Activated naive CD4-positive, alpha-beta T cell treated with anti-CD3 and anti-CD28 coated beads, Interleukin-2, amount 50 U/mL, for 16 hours (primary cell): ENCODE measurements around the gene MTM1.

ENCODE experiments used
- DNase-seq: peaks from one replicate; pipeline ENCODE4 v3.0.0-alpha.2; 2020

The MTM1 gene

DNA sequence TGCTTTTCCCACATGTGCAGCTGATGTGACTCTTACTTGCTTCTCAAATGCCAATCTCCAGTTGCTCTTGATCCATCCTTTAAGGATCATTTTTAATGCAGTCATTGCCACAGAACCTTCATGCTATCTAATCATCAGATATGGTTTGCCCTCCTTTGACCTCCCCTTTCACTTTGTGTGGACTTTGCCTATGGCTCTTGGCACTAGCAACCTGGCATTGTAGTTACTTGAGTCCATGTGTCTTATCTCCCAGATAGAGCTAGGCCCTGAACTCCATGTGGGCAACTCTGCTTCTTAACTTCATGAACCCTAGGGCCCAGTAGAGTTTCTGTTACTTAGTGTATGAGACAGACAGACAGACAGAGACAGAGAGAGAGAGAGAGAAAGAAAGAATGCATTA lies 41.6 kb downstream of the MTM1 start:
- no peak for DNase-seq

DNA sequence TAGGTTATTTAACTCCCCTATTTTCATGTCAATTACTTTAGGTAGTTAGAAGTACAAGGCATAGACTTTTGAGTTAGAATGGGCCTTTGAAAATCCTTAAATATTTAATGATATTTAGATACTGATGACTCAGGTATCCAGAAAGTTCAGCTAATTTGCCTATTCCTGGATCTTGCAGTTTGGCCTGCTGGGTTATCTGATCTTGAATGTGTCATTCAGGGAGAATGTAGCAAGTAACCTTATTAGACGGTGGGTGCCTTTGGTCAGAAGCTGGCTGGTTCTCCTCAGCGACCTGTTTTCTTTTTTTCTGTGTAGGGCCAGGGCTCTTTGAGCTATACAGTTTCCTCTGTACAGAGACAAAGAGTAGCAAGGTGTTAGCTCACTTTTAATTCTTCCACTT lies 42.0 kb downstream of the MTM1 start:
- no peak for DNase-seq

DNA sequence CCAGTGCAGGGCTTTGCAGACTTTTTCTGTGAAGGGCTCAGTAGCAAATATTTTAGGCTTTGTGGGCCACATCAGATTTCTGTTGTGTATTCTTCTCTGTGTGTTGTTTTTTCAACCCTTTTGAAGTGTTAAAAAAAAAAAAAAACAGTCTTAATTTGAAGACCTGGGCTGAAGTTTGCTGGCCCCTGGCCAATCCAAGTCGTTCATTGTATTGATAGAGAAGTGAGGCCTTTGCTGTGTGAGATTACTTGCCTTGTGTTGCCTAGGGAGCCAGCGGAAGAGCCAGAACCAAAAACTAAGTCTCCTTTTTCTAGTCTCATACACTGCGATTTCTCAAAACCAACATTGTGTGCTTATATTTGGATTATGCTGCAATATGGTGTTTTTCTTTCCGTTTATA lies 46.9 kb downstream of the MTM1 start:
- no peak for DNase-seq

- no peak for DNase-seq
Observed at GRCh38 chrX:150616179-150616862, 47.9 kb downstream of the MTM1 start.

- no peak for DNase-seq
Observed at GRCh38 chrX:150616863-150617198, 48.4 kb downstream of the MTM1 start.

DNA sequence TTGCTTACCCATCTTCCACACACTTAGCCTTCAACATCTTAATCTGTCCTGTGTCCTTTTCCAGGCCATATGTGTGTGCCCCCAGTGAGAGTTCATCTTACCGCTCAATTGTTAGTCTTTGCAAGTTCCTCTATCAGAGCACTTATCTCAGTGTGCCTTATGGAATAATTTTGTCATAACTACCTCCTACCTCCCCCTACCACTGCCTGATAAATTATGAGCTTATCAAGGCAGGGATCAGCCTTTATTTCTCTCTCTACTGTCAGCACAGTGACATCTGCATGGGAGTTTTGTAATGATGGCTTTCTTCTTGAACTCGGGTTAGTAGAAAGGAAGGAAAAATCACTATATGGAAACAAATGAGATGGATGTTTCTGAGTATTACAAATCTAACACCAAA lies 53.2 kb downstream of the MTM1 start:
- DNase-seq, result no peak

DNA sequence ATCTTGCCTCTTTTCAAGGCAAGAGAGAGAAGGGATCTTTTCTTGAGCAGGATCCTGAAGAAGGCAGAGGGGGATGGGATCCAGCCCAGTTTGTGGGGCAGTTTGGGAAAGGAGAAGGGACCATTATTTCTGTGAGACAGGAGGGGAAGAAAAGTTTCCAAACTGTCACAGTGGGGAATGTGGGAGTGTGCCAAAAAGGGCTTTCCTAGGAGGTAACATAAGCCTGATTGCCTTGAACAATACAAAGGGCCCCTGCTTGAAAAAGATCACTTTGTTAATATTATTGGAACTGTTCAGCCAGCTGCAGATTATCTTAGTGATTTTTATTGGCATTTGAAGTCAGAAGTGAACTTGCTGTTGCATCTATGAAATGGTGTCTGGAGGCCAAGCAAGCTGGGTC lies 55.2 kb downstream of the MTM1 start:
- no peak for DNase-seq

DNA sequence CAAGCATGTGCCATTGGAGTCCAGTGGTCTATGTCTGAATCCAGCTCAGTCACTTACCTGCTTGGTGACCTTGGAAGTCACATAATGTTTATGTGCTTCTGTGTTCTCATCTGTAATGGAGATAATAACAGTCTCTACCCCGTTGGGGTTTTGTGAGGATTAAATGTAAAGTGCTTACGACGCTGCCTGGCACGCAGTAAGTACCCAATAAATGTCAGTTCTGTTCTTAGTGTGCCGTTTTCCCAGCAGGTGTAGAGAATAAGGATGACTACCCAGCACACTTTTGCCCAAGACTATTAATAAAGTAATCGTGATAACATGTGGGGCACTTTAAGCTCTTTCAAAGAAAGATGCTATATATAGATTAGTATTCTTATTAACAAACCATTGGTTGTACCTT lies 56.7 kb downstream of the MTM1 start:
- DNase-seq, result no peak

DNA sequence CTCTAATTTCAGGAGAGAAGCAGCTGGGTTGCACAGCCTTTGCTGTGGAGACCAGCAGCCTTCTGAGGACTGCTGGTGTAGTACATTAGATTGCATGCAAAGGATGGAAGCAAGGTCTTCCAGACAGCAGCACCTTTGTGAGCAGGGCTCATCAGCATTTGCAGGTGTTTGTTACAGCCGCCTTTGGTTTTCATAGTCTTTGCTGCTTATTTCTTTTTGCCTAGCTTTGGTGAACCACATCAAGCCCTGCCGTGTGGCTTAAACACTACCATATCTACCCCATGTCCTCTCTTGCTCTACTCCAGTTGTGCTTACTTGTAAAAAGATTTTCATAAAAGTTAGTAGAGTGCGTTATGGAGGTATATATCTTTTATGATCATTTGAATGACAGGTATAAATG lies 57.5 kb downstream of the MTM1 start:
- no peak for DNase-seq

DNA sequence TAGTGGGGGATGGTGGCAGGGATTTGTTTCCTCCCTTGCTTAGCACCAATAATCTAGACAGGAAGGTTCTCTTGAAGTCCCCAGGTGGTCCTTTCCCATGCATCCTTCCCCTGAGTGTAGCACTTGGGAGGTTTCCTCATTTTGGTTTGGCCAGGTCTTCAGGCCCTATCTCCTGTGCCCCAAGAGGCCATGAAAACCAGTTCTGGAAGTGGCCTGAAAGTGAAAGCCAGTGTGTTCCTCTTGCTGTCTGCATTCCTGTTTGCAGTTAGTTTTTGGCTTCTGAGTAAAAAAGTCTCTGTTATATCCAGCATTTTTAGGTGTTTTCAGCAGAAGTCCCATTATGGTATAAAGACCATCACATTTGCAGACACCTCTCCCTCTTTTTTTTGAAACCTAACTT lies 59.5 kb downstream of the MTM1 start:
- DNase-seq, result no peak

GRCh38 chrX:150635952-150636351 lies 67.5 kb downstream of the MTM1 start:
- no peak for DNase-seq

GRCh38 chrX:150642423-150642822 lies 74.0 kb downstream of the MTM1 start:
- DNase-seq, result no peak

GRCh38 chrX:150643271-150643670 lies 74.8 kb downstream of the MTM1 start:
- no peak for DNase-seq

DNA sequence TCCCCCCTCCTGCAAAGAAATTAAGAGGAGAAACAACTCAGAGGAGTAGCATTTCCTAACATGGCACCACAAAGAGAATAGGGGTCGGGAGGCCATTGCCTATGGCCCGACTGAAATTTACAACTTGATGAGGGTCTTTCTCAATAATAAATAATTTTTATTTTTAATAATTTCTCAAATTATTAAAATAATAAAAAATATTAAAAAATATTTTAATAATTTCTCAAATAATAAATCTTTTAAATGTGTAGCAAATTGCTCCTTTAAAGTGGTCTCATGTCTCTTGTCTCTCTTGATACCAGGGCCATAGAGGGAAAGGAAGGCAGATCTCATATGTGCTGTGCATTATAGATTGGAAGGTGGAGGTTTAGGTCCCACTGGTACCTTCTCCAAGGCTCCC lies 75.5 kb downstream of the MTM1 start:
- DNase-seq, result no peak

- no peak for DNase-seq
Observed at GRCh38 chrX:150644422-150644821, 76.0 kb downstream of the MTM1 start.

DNA sequence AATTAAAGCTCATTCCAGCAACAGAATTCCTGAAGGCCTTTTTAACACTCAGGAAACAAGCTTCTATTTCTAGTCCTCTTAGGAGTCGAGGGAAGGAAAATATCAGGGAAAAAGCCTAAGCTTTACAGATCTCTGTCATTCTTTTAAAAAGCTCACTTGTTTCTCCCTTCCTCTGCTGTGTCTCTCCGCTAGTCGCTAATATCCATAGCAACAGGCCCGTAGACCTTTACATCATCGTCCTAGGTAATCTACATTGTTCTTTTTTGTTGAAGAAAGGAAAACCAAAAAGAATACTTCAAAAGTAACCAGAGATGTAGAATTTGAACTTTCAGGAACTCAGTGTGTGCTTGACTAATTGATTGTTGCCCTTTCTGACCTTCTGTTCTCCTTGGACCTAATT lies 78.9 kb downstream of the MTM1 start:
- no peak for DNase-seq

GRCh38 chrX:150648296-150648940 lies 80.0 kb downstream of the MTM1 start:
- DNase-seq, result no peak

DNA sequence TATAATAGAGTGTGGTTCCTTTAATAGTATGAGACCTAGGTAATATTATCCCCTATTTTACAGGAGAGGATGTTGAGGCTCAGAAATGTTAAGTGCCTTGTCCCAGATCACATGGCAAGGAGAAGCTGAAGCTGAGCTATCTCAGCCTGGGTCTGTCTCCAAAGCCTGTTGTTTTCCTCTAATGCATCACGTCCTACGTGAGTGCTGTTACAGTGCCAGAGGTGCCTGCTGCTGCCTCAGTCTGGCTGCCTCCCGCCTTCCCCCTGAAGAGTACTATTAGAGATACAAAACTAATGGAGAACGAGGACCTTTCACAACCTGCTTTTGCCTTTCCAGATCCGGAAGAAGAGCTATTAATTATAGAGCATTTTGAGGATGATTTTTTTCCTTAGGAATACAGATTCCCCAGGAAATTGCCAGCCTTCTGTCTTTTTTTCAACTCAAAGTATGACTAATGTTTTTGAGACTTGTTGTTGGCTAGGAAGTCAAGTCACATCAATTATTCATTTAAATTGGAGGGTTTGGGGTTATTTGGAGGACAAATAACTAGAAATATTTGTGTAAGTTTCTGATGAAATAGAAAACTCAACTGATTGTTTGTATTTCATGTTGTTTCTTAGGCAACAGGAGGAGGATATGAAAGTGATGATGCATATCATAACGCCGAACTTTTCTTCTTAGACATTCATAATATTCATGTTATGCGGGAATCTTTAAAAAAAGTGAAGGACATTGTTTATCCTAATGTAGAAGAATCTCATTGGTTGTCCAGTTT lies 80.9 kb downstream of the MTM1 start:
- no peak for DNase-seq

GRCh38 chrX:150651906-150652305 lies 83.5 kb downstream of the MTM1 start:
- no peak for DNase-seq

DNA sequence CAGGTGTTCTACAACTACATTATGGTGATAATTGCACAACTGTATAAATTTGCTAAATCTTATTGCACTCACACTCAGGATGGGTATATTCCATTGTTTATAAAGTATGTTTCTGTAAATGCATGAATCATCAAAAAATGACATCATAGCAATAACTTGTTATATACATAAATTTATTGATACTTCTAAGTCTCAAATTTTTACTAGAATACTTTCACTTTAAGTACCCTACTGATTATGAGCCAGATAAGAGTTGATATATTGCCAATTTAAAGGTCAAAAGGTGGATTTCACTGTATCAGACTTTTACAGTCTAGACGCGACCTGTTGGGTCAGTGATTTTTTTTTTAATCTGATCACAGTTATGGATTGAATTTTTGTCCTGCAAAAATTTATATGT lies 87.4 kb downstream of the MTM1 start:
- no peak for DNase-seq

DNA sequence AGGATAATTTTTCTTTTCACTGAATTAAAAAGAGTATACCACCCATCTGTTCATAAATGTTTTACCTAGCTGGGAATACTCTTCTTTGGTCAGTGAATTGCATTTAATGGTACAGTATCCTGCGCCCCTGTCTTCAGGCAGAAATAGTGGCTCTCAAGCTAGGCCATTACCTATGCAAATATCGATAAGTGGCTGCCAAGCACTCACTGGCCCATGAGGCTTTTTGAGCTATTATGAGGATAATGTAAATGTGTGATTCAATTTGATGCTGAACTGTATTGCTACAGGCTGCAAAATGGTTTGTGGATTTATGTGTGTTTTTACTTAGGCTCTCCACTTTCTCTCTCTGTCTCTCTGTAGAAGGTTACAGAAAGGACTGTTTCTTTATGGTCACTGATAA lies 94.7 kb downstream of the MTM1 start:
- no peak for DNase-seq

DNA sequence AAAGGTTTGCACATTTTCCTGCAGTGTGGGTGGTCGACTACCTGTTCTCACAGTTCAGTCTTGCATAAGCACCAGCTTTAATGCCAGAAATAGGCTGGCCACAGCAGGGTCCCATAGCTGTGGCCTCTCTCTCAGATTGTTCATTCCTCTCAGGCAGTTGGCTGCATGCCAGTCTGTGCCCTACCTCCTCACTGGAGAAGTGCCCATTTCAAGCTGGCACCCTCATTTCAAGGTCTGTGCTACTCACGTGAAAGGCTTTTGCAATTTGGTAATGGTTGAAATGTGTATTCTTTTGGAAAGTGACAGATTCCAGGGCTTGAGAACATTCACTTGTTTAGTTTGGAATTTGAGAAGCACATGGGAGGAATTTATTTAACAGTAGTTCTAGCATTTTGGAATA lies 95.9 kb downstream of the MTM1 start:
- DNase-seq, result no peak

DNA sequence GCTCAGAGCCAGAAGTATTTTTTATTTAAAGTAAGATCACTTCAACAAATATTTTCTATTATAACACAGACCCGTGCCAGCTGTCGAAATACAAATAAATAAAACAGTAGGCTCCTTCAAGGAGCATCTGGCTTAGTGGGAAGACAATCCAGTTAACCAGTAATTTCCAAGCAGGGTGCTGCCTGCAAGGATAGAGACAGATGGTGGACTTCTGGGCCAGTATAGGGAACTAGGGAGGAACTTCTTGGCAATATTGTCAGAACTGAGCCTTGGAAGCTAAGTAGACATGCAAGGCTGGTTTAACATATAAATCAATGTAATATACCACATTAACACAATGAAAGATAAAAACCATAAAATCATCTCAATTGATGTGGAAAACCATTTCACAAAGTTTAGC lies 107.8 kb downstream of the MTM1 start:
- no peak for DNase-seq

- no peak for DNase-seq
Observed at GRCh38 chrX:150680974-150681373, 112.6 kb downstream of the MTM1 start.

- DNase-seq, result no peak
Observed at GRCh38 chrX:150683112-150683511, 114.7 kb downstream of the MTM1 start.
